ENCODE data around the gene NEGR1.

- TF ChIP-seq CTCF (IDR thresholded peaks at IDR 0.05) (no peak), POLR2AphosphoS5 (IDR thresholded peaks at IDR 0.05) (no peak), POLR2A (IDR thresholded peaks at IDR 0.05) (no peak), EP300 (IDR thresholded peaks at IDR 0.05) (no peak)
Observed at GRCh38 chr1:71914626-71915025, 367.7 kb downstream of the NEGR1 start.

Measured in upper lobe of left lung (tissue), 4 donors.